ENCODE measurements around the gene CERS5. TPM values are rescaled to one million over a fixed set of nuclear protein-coding genes. Genes with fewer than 3 reads are reported as not detected.

Gene CERS5
- total and polyA plus RNA-seq, 8 donors, result 12.9 to 84.3 (median 19.3) TPM

- 14 to 16% methylated on average over 18 to 19 of the region's 19 CpGs for WGBS, 2 donors
- peak overlapping the region in 3 of 4 donors; percentile 56 to 82 (median 78) for H3K27ac ChIP-seq
- H3K9me3 ChIP-seq, result no peaks in the 10 kb centered on the region
- H3K4me3 ChIP-seq, result peak overlapping the region in 1 of 4 donors; percentile 15
- peaks cover 5 to 26% (median 6%) of the 10 kb centered on the region in 3 donors for H3K4me1 ChIP-seq
- ATAC-seq, result peak in 1 of 4 donors; percentile 0
- intact Hi-C loops (cut with DNase I), result no loop called here
- DNase-seq, result no peak
- H3K27me3 ChIP-seq, result no peaks in the 10 kb centered on the region
- peaks cover 0 to 5% (median 0%) of the 10 kb centered on the region in 3 donors for H3K36me3 ChIP-seq
- FAIRE-seq, result no peak
- TF ChIP-seq CTCF (IDR thresholded peaks at IDR 0.05), result no peak
Observed at GRCh38 chr12:50111395-50111692, 55.8 kb downstream of the CERS5 start.

- H3K9me3 ChIP-seq, result no peaks in the 10 kb centered on the region
- DNase-seq (peak in 5 of 6 donors; percentile 44 to 63 (median 55)), ATAC-seq (peak in 3 of 4 donors; percentile 4 to 13 (median 8)), FAIRE-seq (no peak)
- intact Hi-C loops (cut with DNase I), result no loop called here
- peaks cover 0 to 2% (median 0%) of the 10 kb centered on the region in 3 donors for H3K36me3 ChIP-seq
- no peak for TF ChIP-seq CTCF (IDR thresholded peaks at IDR 0.05)
- H3K27me3 ChIP-seq, result no peaks in the 10 kb centered on the region
- WGBS, 2 donors, result 26 to 27% methylated on average over 7 of the region's 7 CpGs
- H3K27ac ChIP-seq, result peak overlapping the region; percentile 23 to 82 (median 67)
- peaks cover 5 to 26% (median 6%) of the 10 kb centered on the region in 3 donors for H3K4me1 ChIP-seq
- H3K4me3 ChIP-seq, result peak overlapping the region in 1 of 4 donors; percentile 15
Observed at GRCh38 chr12:50110762-50111351, 56.3 kb downstream of the CERS5 start.

- Histone ChIP-seq H3K9me3 (no peaks in the 10 kb centered on the region), H3K4me1 (peaks cover 5 to 26% (median 6%) of the 10 kb centered on the region in 3 donors), H3K27me3 (no peaks in the 10 kb centered on the region), H3K27ac (peak overlapping the region; percentile 23 to 82 (median 67)), H3K36me3 (no peaks in the 10 kb centered on the region), H3K4me3 (no peak overlapping the region)
- FAIRE-seq, result no peak
- intact Hi-C loops (cut with DNase I), result no loop called here
- 46 to 48% methylated on average over 8 of the region's 8 CpGs for WGBS, 2 donors
- peak in 5 of 6 donors; percentile 47 to 62 (median 52) for DNase-seq
- TF ChIP-seq CTCF (IDR thresholded peaks at IDR 0.05), result no peak
- ATAC-seq, result peak in 2 of 4 donors; percentile 0 to 1
Observed at GRCh38 chr12:50110127-50110761, 56.9 kb downstream of the CERS5 start.

- Histone ChIP-seq H3K27me3 (no peaks in the 10 kb centered on the region), H3K4me1 (peaks cover 6 to 26% (median 8%) of the 10 kb centered on the region in 3 donors), H3K4me3 (no peak overlapping the region), H3K9me3 (no peaks in the 10 kb centered on the region), H3K36me3 (no peaks in the 10 kb centered on the region), H3K27ac (peak overlapping the region in 3 of 4 donors; percentile 56 to 82 (median 78))
- TF ChIP-seq CTCF (IDR thresholded peaks at IDR 0.05), result no peak
- intact Hi-C loops (cut with DNase I), result no loop called here
- ATAC-seq, result no peak
- WGBS, 2 donors, result 80 to 89% methylated on average over 3 of the region's 3 CpGs
- no peak for DNase-seq
- FAIRE-seq, result no peak
Observed at GRCh38 chr12:50109319-50109718, 57.9 kb downstream of the CERS5 start.

All from pancreas (tissue), 10 donors.